GM18873 (cell line): Measurements from ENCODE around the gene KCTD17.

Experiments
- ATAC-seq: cut with Tn5 transposase; IDR thresholded peaks from one replicate; pipeline ENCODE4 v1.9.1; 2021; ENCODE audit warnings: mild to moderate bottlenecking, moderate library complexity, moderate number of reproducible peaks; ENCODE audit not compliant: unreplicated experiment, low FRiP score

KCTD17 gene

DNA sequence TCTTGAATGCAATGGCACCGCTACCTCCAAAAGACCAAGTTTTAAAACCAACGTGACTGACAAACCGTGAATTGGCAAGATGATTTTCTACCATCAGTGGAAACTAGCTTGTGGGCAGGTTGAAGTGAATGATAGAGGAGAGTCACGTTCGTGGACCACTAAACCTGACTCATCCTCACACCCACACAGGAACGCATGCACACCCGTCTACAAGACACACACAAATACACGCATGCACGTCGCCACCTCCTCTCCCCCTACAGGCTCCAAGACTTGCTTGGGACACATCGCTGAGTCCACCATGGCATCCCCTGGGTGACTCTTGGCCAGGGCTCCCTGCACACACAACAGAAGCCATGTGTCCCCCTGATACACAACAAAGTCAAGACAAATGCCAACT, 43.6 kb downstream of the KCTD17 start:
- ATAC-seq: no peak

DNA sequence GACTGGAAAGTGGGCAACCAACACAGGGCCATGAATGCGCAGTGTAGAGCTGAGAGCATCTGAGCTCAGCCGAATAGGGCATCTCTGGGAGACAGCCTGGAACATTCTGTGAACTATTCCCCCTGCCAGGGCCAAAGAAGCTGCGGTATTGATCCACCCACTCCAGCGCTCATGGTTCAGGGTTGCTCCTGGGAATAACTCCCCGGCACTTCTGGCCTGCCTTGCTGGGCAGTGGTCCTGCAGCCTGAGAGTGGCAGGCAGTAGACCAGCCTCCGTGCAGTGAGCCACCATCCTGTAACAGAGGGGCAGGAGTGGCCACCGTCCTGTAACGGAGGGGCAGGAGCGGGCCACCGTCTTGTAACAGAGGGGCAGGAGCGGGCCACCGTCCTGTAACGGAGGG, 45.8 kb downstream of the KCTD17 start:
- ATAC-seq: no peak

DNA sequence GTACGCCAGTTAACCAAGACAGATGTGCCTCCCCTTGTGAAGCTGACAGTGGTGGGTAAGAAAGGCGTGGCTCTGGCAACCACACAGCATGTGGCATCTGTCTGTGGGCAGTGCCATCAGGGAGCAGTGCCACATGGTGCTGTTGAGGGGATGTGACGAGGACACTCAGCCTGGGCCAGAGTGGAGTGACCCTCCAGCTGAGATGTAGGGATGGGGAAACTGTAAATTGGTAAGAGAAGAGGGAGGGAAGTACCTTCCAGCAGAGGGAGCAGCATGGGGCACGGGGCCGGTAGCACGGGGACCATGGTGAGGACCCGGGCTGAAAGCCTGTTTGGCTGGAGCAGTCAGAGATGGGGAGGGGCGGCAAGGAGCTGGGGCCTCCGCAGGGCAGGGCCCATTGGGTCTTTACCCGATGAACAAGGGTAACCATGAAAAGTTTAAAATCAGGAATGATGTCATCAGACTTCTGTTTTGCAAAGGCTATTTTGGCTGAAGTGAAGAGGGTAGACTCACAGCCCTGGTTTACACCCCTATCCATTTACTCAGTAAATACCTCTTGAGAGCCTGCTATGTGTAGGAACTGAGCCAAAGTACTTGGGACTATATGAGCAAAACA, 47.5 kb downstream of the KCTD17 start:
- no peak for ATAC-seq

DNA sequence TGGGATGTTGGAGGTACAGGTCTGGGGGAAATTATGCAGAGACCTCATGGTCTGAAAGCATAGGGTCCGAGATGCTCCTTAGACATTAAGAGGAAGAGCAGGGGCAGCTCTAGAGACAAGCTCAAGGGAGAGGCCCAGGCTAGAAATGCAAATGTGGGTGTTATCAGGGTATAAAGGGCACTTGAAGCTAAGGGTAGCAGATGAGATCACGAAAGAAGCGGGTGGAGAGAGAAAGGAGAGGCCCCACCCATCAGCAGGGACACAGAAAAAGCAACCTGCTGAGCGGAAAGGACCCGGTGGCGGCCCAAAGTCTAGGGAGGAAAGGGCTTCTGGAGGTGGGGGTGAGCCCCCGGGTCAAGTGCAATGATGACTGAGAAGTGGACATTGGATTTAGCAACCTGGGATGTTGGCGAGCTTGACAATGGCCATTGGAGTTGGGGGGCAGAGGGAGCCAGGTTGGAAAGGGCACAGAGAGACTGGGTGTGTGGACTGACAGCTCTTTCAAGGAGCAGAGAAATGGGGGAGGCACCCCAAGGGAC, 49.1 kb downstream of the KCTD17 start:
- ATAC-seq: no peak

DNA sequence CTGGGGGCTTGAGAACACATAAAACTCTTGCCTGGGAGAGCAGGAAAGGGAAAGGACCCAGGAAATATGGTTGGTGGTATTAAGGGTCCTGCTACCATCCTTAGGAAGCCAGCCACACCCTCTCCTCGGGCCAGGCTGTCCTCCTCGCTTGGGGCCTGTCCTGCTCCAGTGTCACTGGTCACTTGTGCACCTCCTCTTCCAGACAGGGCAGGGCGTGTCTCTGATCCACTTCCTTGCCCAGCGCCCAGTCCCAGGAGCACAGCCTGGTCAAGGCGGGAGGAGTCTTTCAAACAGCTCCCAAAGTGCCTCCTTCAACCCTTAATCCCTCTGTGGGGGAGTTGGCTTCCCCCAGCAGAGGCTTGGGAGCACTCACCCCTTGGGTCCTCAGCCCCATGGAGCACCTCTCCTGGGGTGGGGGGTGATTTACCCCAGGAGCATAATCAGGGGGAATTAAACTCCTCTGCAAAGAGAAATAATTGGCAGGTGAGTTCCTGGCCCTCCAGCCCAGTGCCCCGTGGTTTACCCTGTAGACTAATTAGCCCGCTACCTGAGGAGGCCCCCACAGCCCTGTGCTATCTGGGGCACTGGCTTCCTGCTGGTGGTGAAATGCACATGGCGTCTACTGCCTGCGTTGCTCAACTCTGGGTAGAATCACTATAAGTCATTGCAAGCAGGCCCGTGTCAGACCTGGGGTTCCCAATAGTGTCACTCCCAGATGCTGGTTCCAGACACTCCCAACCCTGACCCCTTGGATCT, 49.9 kb downstream of the KCTD17 start:
- no peak for ATAC-seq

DNA sequence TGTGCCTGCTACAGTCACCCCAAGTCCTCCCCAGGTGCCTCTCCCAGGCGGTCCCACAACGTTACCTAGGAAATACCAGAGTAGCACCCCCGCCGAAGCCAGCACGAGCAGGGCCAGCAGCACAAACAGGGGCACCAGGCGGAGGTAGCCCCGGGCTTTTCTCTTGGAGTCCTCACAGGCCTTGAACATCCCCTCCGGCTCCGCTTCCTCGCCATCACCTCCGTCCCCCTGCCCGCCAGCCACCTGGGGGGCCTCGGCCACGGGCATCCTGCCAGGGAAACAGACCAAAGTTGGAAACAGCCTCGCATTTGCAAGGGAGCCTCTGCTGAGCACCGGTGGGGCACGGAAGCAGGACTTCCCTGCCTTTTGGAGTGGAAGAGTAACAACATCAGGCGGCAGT, 51.6 kb downstream of the KCTD17 start:
- no peak for ATAC-seq

DNA sequence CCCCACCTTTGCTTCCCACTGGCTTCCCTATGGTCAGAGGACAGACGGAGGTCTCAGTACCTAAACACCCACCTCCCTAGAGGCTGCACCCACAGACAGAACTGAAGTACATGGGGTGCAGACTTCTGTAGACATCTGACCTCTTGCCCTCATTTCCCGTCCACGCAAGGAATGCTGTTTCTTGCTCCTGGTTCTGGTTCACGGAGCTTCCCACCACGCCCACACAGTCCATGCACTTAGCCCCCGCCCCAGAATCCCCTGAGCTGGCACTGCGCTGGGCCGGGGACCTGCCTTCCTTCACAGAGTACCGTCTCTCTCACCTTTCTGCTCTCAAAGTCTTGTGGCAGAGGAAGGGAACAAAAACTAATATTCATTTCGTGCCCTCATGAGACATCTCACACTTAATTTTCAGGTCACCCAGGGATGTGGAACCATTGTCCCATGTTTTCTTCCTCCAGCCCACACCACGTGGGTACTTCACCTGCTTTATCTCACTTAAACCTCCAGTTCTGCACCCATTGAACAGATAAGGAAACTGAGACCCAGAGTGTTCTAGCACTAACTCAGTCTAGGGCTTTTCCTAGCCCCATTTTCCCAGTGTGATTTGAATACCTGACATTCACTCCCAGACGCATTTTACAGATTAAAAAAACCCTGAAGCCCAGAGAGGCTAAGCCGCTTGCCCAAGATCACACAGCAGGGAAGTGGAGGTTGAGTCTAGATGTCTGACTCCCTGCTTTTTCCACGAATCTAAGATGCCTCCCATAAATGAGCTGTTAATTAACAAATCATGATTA, 52.3 kb downstream of the KCTD17 start:
- no peak for ATAC-seq

DNA sequence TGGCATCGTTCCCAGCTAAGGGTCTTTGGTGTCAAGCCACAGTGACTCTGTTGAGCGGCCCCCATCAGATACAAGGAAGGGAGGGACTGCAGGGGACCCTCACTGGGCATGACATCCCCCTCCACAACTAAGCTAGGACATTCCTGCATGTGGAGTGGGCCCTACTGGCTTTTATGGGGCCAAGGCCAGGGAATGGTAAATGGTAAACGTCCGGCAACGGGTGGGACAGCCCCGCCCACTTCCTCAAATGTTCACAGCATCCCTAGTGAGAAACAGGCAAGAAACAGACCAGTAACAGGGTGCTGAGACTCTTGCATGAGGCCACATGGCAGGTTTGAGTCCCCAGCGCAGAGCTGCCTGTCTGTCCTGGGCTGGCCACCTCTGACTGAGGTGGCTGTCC, 53.6 kb downstream of the KCTD17 start:
- ATAC-seq: no peak

DNA sequence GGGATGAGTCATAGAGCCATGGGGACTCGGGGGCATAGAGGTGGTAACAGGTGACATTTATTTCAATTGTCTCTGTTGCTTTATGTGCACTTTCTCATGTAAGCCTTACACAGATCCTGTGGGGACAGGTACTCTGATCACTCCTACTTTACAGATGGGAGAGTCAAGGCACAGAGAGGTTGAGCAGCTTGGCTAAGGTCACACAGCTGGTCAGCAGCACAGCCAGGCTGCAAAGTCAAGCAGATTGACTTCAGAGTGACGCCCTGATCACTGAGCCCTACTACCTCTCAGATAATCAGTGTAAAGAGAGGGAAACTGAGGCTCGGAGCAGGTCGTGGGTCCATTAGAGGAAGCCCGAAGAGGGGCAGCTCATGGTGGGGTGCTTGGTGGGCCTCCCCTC, 54.4 kb downstream of the KCTD17 start:
- ATAC-seq: no peak

DNA sequence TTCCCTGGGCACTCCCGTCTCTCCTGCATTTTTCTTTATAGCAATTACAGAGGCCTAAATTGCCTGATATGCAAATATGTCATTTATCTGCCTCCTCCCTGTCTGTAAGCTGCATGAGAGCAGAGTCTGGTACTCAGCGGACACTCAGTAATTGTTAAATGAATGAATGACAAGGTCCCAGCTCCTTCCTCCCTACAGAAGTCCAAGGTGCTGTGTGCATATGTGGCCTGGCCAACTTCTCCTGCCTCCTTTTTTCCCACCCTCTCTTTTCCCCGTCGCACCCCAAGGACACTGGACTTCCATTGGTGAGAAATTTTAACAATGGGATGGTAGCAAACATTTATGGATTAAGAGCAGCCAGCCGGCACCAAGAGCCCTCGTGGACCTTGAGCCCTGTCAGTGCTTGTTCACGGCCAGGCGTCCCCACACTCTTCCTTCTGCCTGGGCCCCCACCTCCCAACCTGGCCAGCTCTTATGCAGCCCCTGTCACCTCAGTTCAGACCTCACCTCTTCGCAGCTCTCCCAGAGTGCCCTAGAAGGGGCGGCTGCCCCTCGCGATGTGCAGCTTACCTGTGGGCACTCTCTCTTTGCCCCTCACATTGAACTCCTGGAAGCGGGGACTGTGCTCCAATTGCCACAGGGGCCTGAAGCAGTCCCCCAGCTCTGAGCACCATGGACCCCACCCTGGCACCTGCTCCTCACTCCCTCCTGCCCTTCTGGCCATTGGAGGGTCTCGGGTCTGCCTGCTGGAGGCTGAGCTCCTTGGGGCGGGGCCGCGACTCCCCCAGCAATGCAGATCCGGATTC, 56.5 kb downstream of the KCTD17 start:
- no peak for ATAC-seq

DNA sequence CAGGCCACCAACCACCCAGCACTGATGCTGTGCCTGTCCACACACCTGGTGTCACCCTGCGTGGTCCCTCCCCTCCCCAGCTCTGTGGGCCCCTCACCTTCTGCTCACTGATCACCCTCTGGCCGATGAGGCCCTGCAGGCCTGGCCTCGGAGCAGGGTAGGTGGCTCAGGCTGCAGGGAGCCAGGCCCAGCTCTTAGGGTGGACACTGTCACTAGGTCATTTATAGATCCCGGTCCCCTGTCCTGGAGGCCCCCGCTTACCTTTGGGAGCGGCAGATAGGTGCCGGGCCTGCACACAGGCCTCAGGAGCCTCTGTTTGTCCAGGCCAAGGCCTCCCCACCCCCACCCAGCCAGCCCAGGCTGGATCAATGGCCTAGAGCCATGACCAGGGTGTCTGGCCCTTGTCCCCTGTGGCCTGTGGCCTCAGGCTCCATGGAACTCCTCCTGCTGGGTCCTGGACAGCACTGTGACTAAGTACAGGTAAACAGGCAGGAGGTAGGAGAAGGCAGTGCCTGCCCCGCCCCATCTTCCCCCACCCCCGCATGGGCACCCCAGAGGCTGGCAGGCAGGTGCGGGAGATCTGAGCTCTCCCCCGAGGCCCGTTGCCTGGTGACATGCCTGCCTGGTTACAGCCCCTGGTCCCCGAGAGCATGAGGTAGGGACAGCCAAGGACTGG, 57.8 kb downstream of the KCTD17 start, which contains the start of gene TMPRSS6:
TMPRSS6 (minus strand) TSS at position 472 of the 676 bp plus-strand sequence. CDS start 6,296 bp downstream, outside the sequence.
- no peak for ATAC-seq

DNA sequence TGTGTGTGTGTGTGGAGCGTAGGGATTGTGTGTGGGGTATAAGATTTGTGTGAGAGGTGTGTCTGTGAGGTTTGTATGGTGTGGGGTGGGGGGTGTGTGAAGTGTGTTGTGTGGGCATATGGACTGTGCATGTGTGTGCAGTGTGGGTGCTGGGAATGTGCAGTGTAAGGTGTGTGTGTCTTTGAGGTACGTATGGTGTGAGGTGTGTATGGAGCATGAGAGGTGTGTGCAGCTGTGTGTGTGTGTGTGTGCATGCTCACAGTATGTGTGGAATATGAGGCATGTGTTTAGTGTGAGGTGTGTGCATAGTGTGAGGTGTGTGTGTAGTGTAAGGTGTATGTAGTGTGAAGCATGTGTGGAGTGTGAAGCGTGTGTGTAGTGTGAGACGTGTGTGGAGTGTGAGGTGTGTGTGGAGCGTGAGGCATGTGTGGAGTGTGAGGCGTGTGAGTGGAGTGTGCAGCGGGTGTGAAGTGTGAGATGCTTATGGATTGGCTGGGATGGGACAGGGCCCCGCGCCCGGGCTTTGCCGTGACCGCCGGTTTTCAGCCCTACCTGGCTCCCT, 59.7 kb downstream of the KCTD17 start:
- ATAC-seq: no peak

DNA sequence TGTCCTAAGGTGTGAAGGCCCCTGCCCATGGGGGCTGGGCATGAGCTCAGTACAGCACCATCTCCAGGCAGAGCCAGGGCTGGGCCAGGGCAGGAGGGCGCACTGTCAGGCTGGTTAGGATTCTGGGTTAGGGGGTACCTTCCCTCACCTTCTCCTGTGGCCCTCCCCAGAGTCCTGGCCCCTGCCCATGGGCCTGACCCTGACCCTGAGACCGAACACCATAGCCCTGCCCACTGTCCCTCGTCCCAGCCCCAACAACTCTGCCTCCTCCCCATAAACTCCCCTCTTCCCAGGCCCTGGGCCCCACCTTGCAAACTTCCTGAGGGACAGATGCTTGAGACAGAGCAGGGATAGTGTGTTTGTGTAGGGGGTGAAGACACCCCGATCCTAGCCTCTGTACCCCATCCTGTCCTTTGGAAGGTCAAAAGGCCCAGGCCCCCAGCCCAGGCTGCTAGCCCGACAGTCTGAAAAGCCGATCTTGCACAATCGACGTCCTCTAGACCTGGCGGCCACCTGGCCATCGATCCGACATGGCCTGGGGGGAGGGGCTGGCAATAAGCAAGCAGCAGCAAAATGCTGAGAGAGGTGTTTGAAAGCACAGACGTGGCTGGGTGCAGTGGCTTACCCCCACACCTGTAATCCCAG, 60.7 kb downstream of the KCTD17 start:
- no peak for ATAC-seq
